GM18517 (cell line): ENCODE data around the gene RAB15.

Source experiments
- ATAC-seq: cut with Tn5 transposase; IDR thresholded peaks from one replicate; pipeline ENCODE4 v1.9.1; 2021; ENCODE audit warnings: mild to moderate bottlenecking, moderate library complexity; ENCODE audit not compliant: unreplicated experiment

RAB15 gene

DNA sequence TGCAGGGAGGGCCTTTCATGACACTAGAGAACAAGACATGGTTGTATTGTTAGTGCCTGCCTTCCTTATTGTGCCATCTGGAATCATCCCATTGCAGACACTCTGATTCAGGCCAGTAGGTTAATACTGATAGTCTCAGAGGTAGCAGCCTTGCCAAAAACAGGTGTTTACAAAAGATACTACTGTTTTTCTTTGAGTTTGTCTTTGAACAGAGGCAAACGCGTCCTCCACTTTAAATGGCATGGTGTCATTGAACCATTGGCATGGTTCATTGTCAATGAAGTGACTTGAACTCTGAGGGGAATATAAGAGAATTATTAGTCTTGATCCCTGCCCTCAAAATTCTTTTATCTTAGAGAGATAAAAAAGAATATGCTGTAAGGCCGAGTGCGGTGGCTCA lies 18.8 kb upstream of the RAB15 start:
- ATAC-seq = no peak

DNA sequence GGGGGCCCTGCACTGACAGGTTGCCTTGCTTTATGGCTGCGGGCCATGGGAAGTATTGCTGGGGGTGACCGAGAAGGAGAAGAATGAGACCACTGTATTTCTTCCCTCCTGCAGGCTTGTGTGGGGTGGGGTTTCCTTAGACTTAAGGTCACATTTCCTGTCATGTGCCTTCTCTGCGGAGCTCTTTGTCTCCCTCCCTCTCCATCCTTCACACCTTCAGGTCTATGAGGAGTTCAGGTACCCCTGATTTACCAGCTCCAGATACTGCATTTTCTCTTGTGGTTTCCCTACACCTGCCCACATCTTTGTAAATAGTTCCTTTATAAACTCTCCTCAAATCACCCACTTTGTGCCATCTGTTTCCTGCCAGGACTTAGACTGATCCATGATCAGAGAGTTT lies 18.2 kb upstream of the RAB15 start:
- no peak for ATAC-seq

DNA sequence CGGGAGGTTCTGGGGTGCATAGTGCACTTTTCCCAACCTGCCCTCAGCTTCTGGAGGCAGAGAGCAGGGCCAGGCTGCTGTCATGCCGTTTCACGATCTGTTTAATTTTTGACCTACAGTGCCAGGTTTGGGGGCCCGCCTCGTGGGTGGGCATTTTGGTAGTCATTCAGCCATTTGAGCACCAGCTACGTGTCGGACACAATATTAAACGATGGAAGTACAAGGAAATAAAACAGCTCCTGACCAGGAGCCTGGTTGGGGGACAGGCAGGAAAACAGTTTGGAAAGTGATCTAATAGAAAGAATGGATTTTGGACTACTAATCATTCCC lies 15.3 kb upstream of the RAB15 start:
- ATAC-seq = peak; percentile 3

DNA sequence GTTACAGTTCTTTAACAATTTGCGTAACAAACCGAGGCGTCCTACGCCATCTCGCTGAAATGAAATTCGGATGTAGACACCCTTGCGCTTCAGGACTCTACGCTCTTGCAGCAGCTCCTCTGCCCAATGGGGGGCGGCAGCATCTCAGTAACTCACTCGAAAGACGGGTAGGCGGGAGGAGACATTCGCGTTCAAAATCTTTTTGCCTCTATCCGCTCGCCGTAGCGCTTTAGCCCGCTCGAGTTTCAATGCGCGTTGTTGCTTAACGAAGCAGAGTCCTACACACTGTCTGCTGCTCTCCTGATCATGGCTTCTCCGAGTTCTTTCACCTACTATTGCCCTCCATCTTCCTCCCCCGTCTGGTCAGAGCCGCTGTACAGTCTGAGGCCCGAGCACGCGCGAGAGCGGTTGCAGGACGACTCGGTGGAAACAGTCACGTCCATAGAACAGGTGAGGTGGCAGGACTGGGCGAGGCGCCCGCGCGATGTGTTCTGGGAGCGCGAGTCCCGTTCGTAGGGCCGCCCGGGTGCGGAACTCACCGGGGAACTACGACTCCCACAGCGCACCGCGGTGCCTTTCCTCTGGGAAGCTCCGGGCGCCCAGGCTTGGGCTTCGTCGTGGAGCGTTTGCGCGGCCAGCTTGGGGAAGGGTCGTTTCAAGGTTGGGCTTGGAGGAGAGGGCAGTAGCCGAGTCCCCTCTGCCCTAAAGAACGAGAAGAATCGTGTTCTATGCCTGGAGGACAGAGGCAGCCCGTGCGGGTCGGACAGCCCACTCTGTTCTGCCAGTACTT lies 14.7 kb upstream of the RAB15 start, which contains the start of gene FNTB:
Gene FNTB (plus strand): TSS at position 248 of the 790 bp plus-strand sequence. CDS start 59 bp downstream, at position 307.
- ATAC-seq = peak; percentile 81

DNA sequence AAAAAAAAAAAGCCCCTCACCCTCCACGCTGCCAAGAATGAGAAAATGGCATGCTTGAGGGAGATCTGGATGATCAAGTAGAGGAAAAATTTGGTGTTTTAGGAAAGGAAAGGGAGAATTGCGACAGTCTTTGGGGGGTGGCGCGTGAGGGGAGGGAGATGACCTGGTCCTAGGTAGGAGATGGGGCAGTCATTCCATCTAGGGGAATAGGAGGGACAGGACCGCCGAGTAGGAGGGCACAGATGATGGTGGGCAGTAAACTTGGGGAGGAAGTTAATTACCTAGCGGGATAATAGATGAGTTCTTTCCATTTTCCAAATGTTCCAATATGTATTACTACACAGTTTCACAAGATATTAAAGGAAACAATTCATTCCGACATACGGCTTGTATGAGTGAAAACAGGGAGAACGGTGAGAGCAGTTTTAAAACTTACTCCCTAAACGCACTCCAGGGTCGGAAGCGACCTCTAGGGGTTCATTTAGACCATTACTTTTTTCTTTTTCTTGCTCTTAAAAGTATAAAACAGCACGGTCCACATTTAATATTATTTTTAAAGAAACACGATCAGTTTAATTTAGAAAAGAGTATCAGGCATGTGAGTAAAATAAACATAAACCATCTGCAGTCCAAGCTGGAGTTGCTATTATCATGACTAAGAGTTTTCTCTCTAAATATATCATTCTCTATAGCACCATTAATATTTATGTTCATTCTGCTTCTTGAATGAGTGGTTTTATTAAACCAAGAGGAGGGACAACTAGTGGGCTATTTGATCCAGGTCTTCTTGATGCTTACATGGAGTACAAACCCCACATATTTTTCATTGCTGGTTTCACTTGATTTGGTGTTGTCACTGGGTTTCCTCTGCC lies 11.5 kb upstream of the RAB15 start:
- no peak for ATAC-seq

DNA sequence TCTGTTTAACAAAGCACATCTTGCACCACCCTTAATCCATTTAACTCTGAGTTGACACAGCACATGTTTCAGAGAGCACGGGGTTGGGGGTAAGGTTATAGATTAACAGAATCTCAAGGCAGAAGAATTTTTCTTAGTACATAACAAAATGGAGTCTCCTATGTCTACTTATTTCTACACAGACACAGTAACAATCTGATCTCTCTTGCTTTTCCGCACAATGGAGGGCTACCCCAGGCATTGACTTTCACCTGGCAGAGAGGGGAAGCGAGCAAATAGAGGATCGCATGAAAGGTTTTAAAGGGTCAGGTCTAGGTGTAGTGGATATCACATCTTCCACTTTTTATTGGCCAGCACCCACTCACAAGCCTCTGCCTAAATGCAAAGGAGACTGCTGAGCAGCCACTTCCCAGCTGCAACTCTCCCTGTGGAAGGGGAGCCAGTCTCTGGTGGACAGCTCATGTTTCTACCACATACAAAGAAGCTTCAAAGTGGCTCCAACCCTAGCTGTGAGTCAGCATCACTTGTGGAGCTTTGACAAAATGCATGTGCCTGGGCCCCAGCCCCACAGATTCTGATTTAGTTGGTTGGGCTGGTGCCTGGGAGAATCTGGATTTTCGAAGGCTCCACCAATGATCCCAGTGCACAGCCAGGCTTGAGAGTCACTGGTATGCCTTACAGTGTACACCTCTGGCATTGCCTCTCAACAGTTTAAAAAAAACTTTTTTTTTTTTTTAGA lies 7.4 kb upstream of the RAB15 start:
- ATAC-seq = no peak

DNA sequence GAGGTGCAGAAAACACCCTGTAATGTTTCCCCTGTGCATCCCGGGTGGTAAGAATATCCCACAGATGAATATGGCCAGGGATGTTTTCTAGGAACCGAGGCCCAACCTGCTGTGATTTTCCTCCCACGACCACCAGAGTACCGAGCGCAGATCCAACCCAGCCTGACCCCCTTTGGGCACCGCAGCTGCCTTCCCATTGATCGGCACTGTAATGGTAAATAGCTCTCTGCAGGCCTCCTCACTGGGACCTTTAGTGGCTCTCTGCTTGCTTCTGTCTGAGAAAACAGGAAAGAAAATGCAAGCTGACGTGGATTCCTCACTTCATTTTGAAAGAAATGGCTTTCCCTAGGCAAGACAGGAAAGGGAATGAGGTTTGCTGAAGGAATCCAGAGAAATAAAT lies 2.4 kb upstream of the RAB15 start:
- ATAC-seq = no peak

DNA sequence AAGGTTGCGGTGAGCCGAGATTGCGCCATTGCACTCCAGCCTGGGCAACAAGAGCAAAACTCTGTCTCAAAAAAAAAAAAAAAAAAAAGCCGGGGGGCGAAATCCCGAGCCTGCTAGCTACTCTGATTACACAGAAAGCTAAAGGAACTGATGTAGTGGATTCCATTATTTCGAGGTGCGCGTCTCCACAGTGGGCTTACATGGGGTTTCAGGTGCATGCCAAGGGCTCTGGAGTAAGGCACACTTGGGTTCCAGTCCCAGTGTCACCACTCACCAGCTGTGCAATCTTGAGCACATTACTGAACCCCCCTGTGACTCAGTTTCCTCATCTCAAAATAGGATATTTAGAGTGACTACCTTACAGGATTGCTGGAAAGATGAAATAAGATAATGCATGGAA lies 1.7 kb upstream of the RAB15 start:
- no peak for ATAC-seq

GRCh38 chr14:64973026-64973442 lies 898 bp upstream of the RAB15 start:
- no peak for ATAC-seq

GRCh38 chr14:64971491-64971942 lies 619 bp downstream of the RAB15 start:
- ATAC-seq = no peak

DNA sequence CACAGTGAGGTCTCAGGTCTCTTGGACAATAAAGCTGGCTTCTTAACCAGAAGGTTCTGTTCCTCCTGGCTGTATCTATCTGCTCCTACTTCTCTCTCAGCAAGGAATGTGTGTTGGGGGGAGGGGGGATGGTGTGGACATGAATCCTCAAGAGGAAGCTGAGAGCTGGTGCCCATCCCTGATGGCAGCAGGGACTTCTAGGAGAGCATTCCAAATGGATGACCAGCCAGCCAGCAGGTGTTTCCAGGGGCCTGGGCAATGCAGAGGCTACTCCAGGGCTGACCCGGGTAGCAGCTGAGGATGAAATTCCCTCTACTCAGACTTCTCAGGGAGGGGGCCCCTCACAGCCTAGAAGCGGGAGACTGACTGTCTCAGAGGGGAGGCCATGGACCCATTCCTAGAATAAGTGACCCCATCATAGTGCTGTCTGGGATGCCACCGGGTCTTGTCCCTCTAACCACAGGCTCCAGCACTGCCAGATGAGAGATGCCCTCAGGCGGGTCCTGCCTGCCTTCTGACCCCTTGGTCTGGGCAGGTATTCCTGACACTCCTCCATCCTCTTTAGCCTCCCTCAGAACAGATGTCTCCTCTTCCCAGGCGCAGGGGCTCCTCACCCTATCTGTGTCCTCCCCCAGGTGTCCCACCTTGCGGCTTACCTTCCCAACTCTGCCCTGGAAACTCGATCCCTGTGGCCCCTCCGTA lies 1.2 kb downstream of the RAB15 start:
- ATAC-seq = no peak

DNA sequence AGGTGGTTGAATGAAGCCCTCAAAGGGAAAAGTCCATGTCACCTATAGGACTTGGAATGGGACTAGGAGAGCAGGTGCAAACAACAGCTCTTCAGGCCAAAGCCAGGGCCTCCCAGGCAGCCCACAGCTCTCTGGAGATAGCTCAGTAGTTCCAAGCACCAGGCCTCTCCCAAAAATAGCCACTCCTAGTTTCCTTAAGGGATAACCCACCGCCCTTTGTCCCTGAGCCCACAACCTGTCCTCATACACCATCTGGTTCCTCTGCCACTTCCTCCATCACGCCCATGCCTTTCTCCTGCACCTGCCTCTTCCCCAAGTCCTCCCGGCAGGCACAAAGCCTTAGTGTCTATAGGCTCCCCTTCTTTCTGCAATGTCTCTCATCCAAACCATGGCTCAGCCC lies 2.1 kb downstream of the RAB15 start:
- ATAC-seq = no peak

- ATAC-seq = no peak
Observed at GRCh38 chr14:64968651-64969050, 3.5 kb downstream of the RAB15 start.

DNA sequence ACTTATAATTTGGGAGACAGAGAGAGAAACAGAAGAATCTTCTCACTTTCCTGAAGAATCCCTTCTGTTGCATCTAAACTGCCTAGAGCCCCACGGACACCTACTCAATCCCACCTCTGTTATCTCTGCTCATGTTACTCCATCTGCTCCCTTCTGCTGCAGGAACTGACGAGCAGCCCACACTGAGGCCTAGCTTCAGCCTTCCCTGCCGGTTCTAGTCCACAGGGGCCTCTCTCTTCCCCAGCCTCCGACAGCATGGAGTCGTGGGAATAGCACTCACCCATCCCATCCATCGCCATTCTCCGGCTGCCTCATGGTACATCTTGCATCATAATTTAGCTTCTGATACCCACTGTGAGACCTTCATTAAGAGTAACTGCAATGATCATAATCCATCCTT lies 4.0 kb downstream of the RAB15 start:
- ATAC-seq = no peak

DNA sequence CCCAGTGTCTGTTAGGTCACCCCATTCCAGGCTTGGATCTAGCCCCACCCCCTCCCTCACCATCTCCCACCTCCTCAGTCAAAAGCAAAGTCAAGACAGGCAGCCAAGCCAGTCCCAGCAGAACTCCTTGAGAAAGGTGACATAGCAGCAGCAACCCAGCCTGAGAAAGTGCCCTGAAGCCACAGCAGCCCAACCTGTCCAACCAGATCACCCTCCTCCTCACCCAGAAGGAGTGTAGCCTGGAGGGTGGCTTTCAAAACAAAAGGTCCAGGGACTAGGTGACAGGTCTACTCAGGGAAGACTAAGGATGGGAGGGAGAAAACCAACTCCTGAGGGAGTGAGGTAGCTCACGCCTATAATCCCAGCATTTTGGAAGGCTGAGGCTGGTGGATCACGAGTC lies 5.2 kb downstream of the RAB15 start:
- ATAC-seq = no peak

GRCh38 chr14:64965356-64966000 lies 6.7 kb downstream of the RAB15 start:
- ATAC-seq = no peak

DNA sequence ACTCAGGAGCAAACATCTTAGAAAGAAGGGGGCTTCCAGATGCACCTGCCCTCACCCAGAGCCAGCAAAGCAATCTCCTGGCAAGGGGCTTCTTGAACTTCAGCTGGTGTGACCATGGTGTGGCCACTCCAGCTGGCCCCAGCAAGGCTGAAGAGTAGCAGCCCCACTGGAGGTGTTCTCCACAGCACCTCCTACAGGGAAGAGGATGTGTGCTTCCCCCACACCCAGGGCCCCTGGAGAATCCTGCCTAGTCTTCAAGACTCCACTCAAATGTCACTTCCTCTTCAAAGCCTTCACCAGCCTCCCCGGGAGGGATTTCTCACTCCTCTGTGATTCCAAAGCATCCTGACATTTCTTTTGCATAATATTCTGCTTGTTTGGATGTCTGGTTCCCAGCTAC lies 8.5 kb downstream of the RAB15 start:
- no peak for ATAC-seq

GRCh38 chr14:64960762-64961276 lies 11.3 kb downstream of the RAB15 start:
- ATAC-seq = no peak

DNA sequence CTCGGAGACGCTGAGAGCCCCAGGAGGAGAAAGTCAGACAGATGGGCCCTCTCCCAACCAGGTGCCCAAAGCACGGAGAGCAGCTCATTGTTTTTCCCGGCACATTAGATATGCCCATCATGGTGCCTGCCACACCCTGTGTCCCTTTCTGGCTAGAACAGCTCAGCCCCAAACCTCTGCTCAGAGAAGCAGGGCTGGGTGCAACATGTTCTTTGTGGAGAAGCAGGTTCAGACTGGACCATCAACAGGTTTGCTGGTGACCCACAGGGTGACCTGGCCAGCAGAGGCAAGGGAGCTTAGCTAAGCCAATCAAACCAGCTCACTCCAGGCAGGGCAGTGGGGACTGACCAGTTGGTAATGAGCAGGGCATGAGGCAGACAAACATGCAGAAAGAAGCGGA lies 13.4 kb downstream of the RAB15 start:
- no peak for ATAC-seq

- ATAC-seq = no peak
Observed at GRCh38 chr14:64958201-64958600, 13.9 kb downstream of the RAB15 start.
